Fibroblast of villous mesenchyme (primary cell): Measurements from ENCODE around the gene TBC1D9B. TPM values are rescaled to one million over a fixed set of nuclear protein-coding genes. Genes with fewer than 3 reads are reported as not detected.

ENCODE experiments used
- DNase-seq: peaks from one replicate; pipeline ENCODE4 v3.0.0-alpha.2; 2010; ENCODE audit warnings: low read depth
- H3K4me3 ChIP-seq: 2 replicates; pipeline ENCODE4 v1.5.1; 2011; ENCODE audit warnings: low read depth, mild to moderate bottlenecking, low read length
- CTCF ChIP-seq: IDR thresholded peaks from 2 replicates; pipeline ENCODE4 v1.5.1; 2012; ENCODE audit warnings: low read depth, mild to moderate bottlenecking, low read length; ENCODE audit not compliant: insufficient read depth
- total RNA-seq: library from RNA; depleted of rRNA; stranded (reverse); fragments of >200 nt; gene quantifications from 2 replicates; pipeline ENCODE4 v1.2.3, GENCODE V29; 2012

Gene TBC1D9B
- total RNA-seq, 1 donor: 70.0 TPM

GRCh38 chr5:179912386-179912785 lies 4.7 kb upstream of the TBC1D9B start:
- no peak for TF ChIP-seq CTCF
- no peak overlapping the region for H3K4me3 ChIP-seq
- no peak for DNase-seq

- no peak for DNase-seq
- H3K4me3 ChIP-seq: no peak overlapping the region
Measured at GRCh38 chr5:179909224-179909623, 1.5 kb upstream of the TBC1D9B start.

GRCh38 chr5:179908528-179908927 lies 831 bp upstream of the TBC1D9B start:
- H3K4me3 ChIP-seq: no peak overlapping the region
- DNase-seq: no peak
- peak; percentile 8 for TF ChIP-seq CTCF

More at GRCh38 chr5:179909224-179909623, 1.5 kb upstream of the TBC1D9B start:
- TF ChIP-seq CTCF: no peak

GRCh38 chr5:179906795-179907555 lies 722 bp downstream of the TBC1D9B start:
- DNase-seq: peak; percentile 31
- H3K4me3 ChIP-seq: peak overlapping the region; percentile 67
- TF ChIP-seq CTCF: no peak

GRCh38 chr5:179906294-179906794 lies 1.4 kb downstream of the TBC1D9B start:
- DNase-seq: no peak
- H3K4me3 ChIP-seq: peak overlapping the region; percentile 67
- TF ChIP-seq CTCF: no peak

GRCh38 chr5:179905161-179905560 lies 2.5 kb downstream of the TBC1D9B start:
- no peak for TF ChIP-seq CTCF
- no peak for DNase-seq
- H3K4me3 ChIP-seq: no peak overlapping the region
